HepG2 (cell line): ENCODE data around the gene KPNB1. TPM values are rescaled to one million over a fixed set of nuclear protein-coding genes. Genes with fewer than 3 reads are reported as not detected.
A peak's percentile ranks its signal among the peaks of the same experiment; 100 is the strongest.

ENCODE experiments used
- ATAC-seq: fragments of 200-7000 bp; cut with Tn5 transposase; 3 replicates; pipeline ENCODE4 v1.9.1; 2020; ENCODE audit warnings: mild to moderate bottlenecking, moderate library complexity
- BruUV-seq: library from RNA; stranded (reverse); fragments of 400-500 nt; replicated peaks from 2 replicates; lab custom pipeline; 2021; lab: Mats Ljungman, UMichigan
- CTCF ChIA-PET: fragments of 300-600 bp; formaldehyde crosslinking; extraction: SDS; loops from one replicate; lab custom pipeline; 2021; ENCODE audit warnings: low total read pairs, inconsistent platforms, low intra/inter-chr PET ratio; lab: Yijun Ruan, JAX
- POLR2A ChIA-PET: fragments of 350-600 bp; sonication (Branson Sonifier 250); formaldehyde crosslinking; loops from one replicate; lab custom pipeline; 2020; ENCODE audit warnings: antibody characterized with exemption, inconsistent platforms; lab: Yijun Ruan, JAX
- DNase-seq: peaks from one replicate; pipeline ENCODE4 v3.0.0-alpha.2; 2015; ENCODE audit warnings: low spot score
- FAIRE-seq: peaks from 3 replicates; lab custom pipeline; 2011; peaks lifted over from hg19 to GRCh38; lab: Jason Lieb, UNC
- H2AFZ ChIP-seq: one replicate; pipeline ENCODE4 v1.6.1; 2011; ENCODE audit warnings: low read length, inconsistent platforms
- H3K27ac ChIP-seq: fragments of 300-600 bp; 3 replicates; pipeline ENCODE4 v1.8.0; 2011; ENCODE audit warnings: mixed run types, mild to moderate bottlenecking, mixed read lengths, low read length, inconsistent platforms; ENCODE audit not compliant: insufficient read depth; ENCODE audit errors: extremely low read length
- H3K27me3 ChIP-seq, 2 experiments: fragments of 200-600 bp in 1 of 2; 2 replicates in 1 of 2; 3 replicates in 1 of 2; pipeline versions ENCODE4 v1.6.0 to v1.8.0; 2011; ENCODE audit warnings: low read length in 2 of 2, mild to moderate bottlenecking in 2 of 2, moderate library complexity in 2 of 2, inconsistent platforms in 1 of 2; ENCODE audit not compliant: insufficient read depth in 2 of 2, control insufficient read depth in 1 of 2
- H3K36me3 ChIP-seq, 2 experiments: fragments of 200-600 bp in 1 of 2; replicated peaks in 1 of 2; 2 replicates in 1 of 2; 3 replicates in 1 of 2; pipeline versions ENCODE4 v1.5.1 to v1.8.0; 2011; ENCODE audit warnings: low read length in 2 of 2, inconsistent platforms in 1 of 2; ENCODE audit not compliant: insufficient read depth in 2 of 2, control insufficient read depth in 1 of 2
- H3K4me1 ChIP-seq: 2 replicates; pipeline ENCODE4 v1.5.1; 2012; ENCODE audit warnings: low read length, inconsistent platforms; ENCODE audit not compliant: insufficient read depth
- H3K4me2 ChIP-seq: 2 replicates; pipeline ENCODE4 v1.6.0; 2011; ENCODE audit warnings: low read depth, low read length, inconsistent platforms
- H3K4me3 ChIP-seq, 3 experiments: fragments of 200-600 bp in 1 of 3; sonication (generic), shearing (Covaris generic) in 1 of 3; replicated peaks in 1 of 3; 2 replicates each; pipeline ENCODE4 v1.5.1; 2011 to 2016; ENCODE audit warnings: low read length in 3 of 3, inconsistent platforms in 2 of 3, low read depth in 2 of 3, mild to moderate bottlenecking in 2 of 3, control low read depth in 1 of 3, mixed read lengths in 1 of 3; ENCODE audit not compliant: insufficient read depth in 1 of 3
- H3K79me2 ChIP-seq: one replicate; pipeline ENCODE4 v1.6.1; 2011; ENCODE audit warnings: low read length, inconsistent platforms; ENCODE audit not compliant: insufficient read depth
- H3K9ac ChIP-seq: 2 replicates; pipeline ENCODE4 v1.6.0; 2011; ENCODE audit warnings: mild to moderate bottlenecking, low read depth, low read length, inconsistent platforms; ENCODE audit not compliant: insufficient read depth
- H3K9me3 ChIP-seq: 2 replicates; pipeline ENCODE4 v1.5.1; 2012; ENCODE audit warnings: mild to moderate bottlenecking, low read length
- H4K20me1 ChIP-seq: 2 replicates; pipeline ENCODE4 v1.6.0; 2011; ENCODE audit warnings: inconsistent platforms, mild to moderate bottlenecking, low read length, moderate library complexity; ENCODE audit not compliant: insufficient read depth
- IRF9 ChIP-seq: sonication (generic); formaldehyde crosslinking; IDR thresholded peaks from 2 replicates; pipeline ENCODE4 v1.8.0; 2022; ENCODE audit warnings: missing genetic modification reagents, mild to moderate bottlenecking, borderline replicate concordance
- JUND ChIP-seq: sonication (generic); formaldehyde crosslinking; IDR thresholded peaks from 2 replicates; pipeline ENCODE4 v1.8.0; 2022; ENCODE audit warnings: mild to moderate bottlenecking, missing genetic modification reagents
- NFE2L1 ChIP-seq: sonication (generic); formaldehyde crosslinking; IDR thresholded peaks from 2 replicates; pipeline ENCODE4 v1.4.0; 2020; ENCODE audit warnings: missing genetic modification reagents, mild to moderate bottlenecking, borderline replicate concordance
- THAP9 ChIP-seq: sonication (generic); formaldehyde crosslinking; IDR thresholded peaks from 2 replicates; pipeline ENCODE4; 2020; ENCODE audit warnings: missing genetic modification reagents, mild to moderate bottlenecking, borderline replicate concordance
- TRAFD1 ChIP-seq: sonication (generic); formaldehyde crosslinking; IDR thresholded peaks from 2 replicates; pipeline ENCODE4 v1.5.1; 2020; ENCODE audit warnings: missing genetic modification reagents, mild to moderate bottlenecking, borderline replicate concordance
- ZMYM3 ChIP-seq: sonication (generic); formaldehyde crosslinking; IDR thresholded peaks from 2 replicates; pipeline ENCODE4 v1.5.1; 2020; ENCODE audit warnings: mild to moderate bottlenecking, missing genetic modification reagents
- WGBS: methylation state at CpG from one replicate; pipeline ENCODE4 v1.1.6; 2017; ENCODE audit warnings: low lambda C conversion rate; 5-methylcytosine and 5-hydroxymethylcytosine counted together
- in situ Hi-C: cut with HindIII; loops from 2 replicates; pipeline ENCODE4 v1.10.0; 2017; ENCODE audit warnings: low pct_unique_long_range_greater_than_20kb; ENCODE audit not compliant: extremely low pct_ligation_motif_present
- intact Hi-C: fragments of 100-400 bp; cut with micrococcal nuclease; formaldehyde crosslinking; loops from one replicate; pipeline ENCODE4 v1.10.0; 2022; ENCODE audit not compliant: unreplicated experiment
- polyA plus RNA-seq, 8 experiments: library from polyadenylated mRNA; depleted of rRNA in 3 of 8; stranded (reverse) in 7 of 8; unstranded in 1 of 8; fragments of >200 nt; fragmentation: Illumina TruSeq in 4 of 8; extraction: Trizol in 4 of 8; gene quantifications; 2 replicates each; pipeline versions ENCODE4 v1.2.1 to v1.2.3, GENCODE V29; 2011 to 2016; ENCODE audit warnings: low read depth in 4 of 8, missing spikeins in 1 of 8, mixed read lengths in 1 of 8; ENCODE audit not compliant: insufficient read depth in 1 of 8
- total RNA-seq, 5 experiments: library from RNA; depleted of rRNA; stranded (reverse); fragments of >200 nt; fragmentation: Illumina TruSeq; extraction: Trizol; gene quantifications; 2 replicates each; pipeline ENCODE4 v1.2.3, GENCODE V29; 2016; ENCODE audit warnings: low read depth in 1 of 5

The KPNB1 gene
- total and polyA plus RNA-seq, 2 of the 13 experiments (the other 11 are each of a cell fraction or from before 2014, with no cell fraction given), result 164 to 424 TPM

GRCh38 chr17:47725446-47726111 lies 75.9 kb downstream of the KPNB1 start:
- ChIA-PET CTCF (no interaction called here), POLR2A (no interaction called here)
- no peaks in the 10 kb centered on the region for H3K36me3 ChIP-seq
- H3K27ac ChIP-seq, result no peak overlapping the region
- BruUV-seq, result no TSS peak
- no peak overlapping the region for H2AFZ ChIP-seq
- no peaks in the 10 kb centered on the region for H3K9me3 ChIP-seq
- H3K27me3 ChIP-seq, result peaks cover 29 to 94% of the 10 kb centered on the region in 2 experiments; a peak in 4 of 5 replicates
- H3K79me2 ChIP-seq, result no peaks in the 10 kb centered on the region
- FAIRE-seq, result no peak
- 0 out of 2 replicates have a peak, but pooled peaks cover 7% of the 10 kb centered on the region for H3K4me1 ChIP-seq
- in situ Hi-C loops (no loop called here), intact Hi-C loops (no loop called here)
- no peak for ATAC-seq
- TF ChIP-seq ZMYM3 (CRISPR knock-in tag) (peak; percentile 40; the same call in 1 of the 2 replicates), TRAFD1 (CRISPR knock-in tag) (no peak)
- WGBS, result 37% methylated on average over 12 of the region's 13 CpGs
- H4K20me1 ChIP-seq, result no peaks in the 10 kb centered on the region; the same call in 1 of the 2 replicates
- no peak for DNase-seq
- no peak overlapping the region for H3K9ac ChIP-seq
- H3K4me2 ChIP-seq, result no peak overlapping the region
- H3K4me3 ChIP-seq, result no peak overlapping the region

GRCh38 chr17:47726796-47727703 lies 77.3 kb downstream of the KPNB1 start:
- H3K36me3 ChIP-seq, result no peaks in the 10 kb centered on the region
- no peak for FAIRE-seq
- WGBS, result 30% methylated on average over 11 of the region's 12 CpGs
- ChIA-PET CTCF (no interaction called here), POLR2A (no interaction called here)
- no peaks in the 10 kb centered on the region for H3K79me2 ChIP-seq
- H3K27ac ChIP-seq, result no peak overlapping the region
- DNase-seq, result no peak
- in situ Hi-C loops (no loop called here), intact Hi-C loops (no loop called here)
- no TSS peak for BruUV-seq
- H3K4me3 ChIP-seq, result no peak overlapping the region
- no peak for ATAC-seq
- no peak overlapping the region for H3K4me2 ChIP-seq
- no peaks in the 10 kb centered on the region for H3K4me1 ChIP-seq
- no peak overlapping the region for H3K9ac ChIP-seq
- no peaks in the 10 kb centered on the region for H3K9me3 ChIP-seq
- no peak overlapping the region for H2AFZ ChIP-seq
- peaks cover 18 to 93% of the 10 kb centered on the region in 2 experiments; a peak in 4 of 5 replicates for H3K27me3 ChIP-seq
- no peaks in the 10 kb centered on the region; the same call in 1 of the 2 replicates for H4K20me1 ChIP-seq
- TF ChIP-seq JUND (CRISPR knock-in tag), result no peak
- no peak for TF ChIP-seq IRF9 (CRISPR knock-in tag)
- no peak for TF ChIP-seq THAP9 (CRISPR knock-in tag)
- TF ChIP-seq NFE2L1 (CRISPR knock-in tag), result no peak
